Mesothelial cell of epicardium (in vitro differentiated cells): ENCODE measurements around the gene TCEA3. TPM values are rescaled to one million over a fixed set of nuclear protein-coding genes. Genes with fewer than 3 reads are reported as not detected.
"Not testable (repeated sequence)": the region's sequence is repeated elsewhere in the genome, so short reads cannot be mapped to it uniquely, and the experiment has no call there.

Experiments
- DNase-seq, 2 experiments: peaks; one replicate each; pipeline ENCODE4 v3.0.0; 2021; ENCODE audit warnings: low spot score in 2 of 2; ENCODE audit not compliant: unreplicated experiment in 2 of 2
- H3K27ac Mint-ChIP-seq: 2 replicates; pipeline ENCODE4 v1.8.0; 2021; ENCODE audit warnings: mixed read lengths
- H3K27me3 Mint-ChIP-seq: 2 replicates; pipeline ENCODE4 v1.8.0; 2021; ENCODE audit warnings: low read depth, mixed read lengths
- H3K36me3 Mint-ChIP-seq: 2 replicates; pipeline ENCODE4 v1.8.0; 2021; ENCODE audit warnings: mixed read lengths
- H3K4me1 Mint-ChIP-seq: 2 replicates; pipeline ENCODE4 v1.8.0; 2021; ENCODE audit warnings: mixed read lengths
- H3K4me3 Mint-ChIP-seq: 2 replicates; pipeline ENCODE4 v1.8.0; 2021; ENCODE audit warnings: mild to moderate bottlenecking, moderate library complexity, mixed read lengths
- H3K9me3 Mint-ChIP-seq: 2 replicates; pipeline ENCODE4 v1.8.0; 2021; ENCODE audit warnings: mixed read lengths
- total RNA-seq: library from RNA; stranded (reverse); gene quantifications from 3 replicates; pipeline ENCODE4 v1.2.1, GENCODE V29; 2021
- TF ChIP-seq, protein P1 (sequence below): fragments of 200-600 bp; sonication (generic); IDR thresholded peaks from one replicate; pipeline ENCODE4 v1.5.0; 2021; ENCODE audit warnings: antibody characterized with exemption; ENCODE audit not compliant: unreplicated experiment

Gene TCEA3
- total RNA-seq, 1 donor from 2014 or later: 10.0 TPM

DNA sequence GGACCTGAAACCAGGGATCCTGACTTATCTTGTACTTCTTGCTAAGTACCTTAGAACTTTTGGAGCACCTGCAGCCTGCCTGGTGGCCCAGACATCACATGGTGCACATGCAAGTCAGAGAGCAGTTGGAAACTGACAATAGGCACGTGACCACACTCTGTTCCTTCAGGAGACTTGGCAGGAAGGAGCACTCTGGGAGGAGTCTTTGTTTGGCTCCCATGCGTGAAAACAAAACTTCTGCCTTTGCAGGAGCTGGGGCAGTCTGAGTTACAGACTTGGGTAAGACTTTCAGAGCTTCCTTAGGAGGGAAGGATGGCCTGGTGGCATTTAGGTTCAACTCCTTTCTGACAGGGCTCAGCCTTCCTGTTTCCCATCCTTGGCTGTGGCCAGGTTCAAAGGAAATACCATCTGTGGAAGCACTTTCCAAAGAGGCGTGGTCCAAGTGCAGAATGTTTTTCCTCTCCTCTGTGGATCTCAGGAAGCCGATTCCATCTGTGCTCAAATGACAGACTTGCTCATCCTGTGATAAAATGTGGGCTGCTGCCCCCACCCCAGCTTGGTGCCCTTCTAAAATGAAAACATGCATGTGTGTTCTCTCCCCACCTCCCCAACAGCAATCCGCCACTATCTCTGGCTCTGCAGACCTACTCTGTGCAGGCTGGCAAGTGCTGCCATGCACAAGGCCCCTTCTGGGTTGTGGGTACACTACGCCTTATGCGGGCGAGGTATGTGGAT lies 40.8 kb downstream of the TCEA3 start:
- Mint-ChIP-seq H3K4me1 (peaks cover 24% of the 10 kb centered on the region), H3K4me3 (no peak overlapping the region), H3K27ac (no peak overlapping the region), H3K36me3 (peaks cover 3% of the 10 kb centered on the region), H3K9me3 (no peaks in the 10 kb centered on the region), H3K27me3 (no peaks in the 10 kb centered on the region)
- TF ChIP-seq, protein P1, sequence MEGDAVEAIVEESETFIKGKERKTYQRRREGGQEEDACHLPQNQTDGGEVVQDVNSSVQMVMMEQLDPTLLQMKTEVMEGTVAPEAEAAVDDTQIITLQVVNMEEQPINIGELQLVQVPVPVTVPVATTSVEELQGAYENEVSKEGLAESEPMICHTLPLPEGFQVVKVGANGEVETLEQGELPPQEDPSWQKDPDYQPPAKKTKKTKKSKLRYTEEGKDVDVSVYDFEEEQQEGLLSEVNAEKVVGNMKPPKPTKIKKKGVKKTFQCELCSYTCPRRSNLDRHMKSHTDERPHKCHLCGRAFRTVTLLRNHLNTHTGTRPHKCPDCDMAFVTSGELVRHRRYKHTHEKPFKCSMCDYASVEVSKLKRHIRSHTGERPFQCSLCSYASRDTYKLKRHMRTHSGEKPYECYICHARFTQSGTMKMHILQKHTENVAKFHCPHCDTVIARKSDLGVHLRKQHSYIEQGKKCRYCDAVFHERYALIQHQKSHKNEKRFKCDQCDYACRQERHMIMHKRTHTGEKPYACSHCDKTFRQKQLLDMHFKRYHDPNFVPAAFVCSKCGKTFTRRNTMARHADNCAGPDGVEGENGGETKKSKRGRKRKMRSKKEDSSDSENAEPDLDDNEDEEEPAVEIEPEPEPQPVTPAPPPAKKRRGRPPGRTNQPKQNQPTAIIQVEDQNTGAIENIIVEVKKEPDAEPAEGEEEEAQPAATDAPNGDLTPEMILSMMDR: no peak
- no peak for DNase-seq

DNA sequence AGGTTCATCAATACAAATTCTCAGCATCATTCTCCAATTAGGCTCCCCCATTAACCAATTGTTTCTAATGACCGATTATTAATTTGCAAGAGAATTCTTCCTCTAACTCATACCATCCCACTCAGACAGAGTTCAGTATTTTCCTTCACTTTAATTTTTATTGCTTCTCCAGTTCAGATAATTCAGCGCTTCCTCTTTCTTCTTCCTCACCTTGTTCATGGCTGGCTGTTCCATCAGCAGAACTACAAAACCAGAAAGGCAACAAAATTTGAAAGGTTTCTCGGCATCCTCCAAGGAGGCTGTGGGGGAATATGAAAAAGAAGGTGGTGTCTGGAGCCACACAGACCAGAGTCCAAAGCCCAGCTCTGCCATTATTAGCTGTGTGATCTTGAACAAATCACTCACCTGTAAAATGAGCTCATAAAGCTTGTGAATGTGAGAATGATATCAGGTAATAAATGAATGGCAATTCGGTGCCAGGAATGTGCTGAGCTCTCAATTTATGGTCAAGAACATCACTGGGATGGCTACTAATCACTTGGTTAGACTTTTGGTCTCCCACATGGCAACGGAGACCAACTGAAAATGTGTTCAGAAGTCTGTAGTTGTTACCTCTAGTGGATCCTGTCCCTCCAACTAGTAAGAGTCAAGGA lies 43.2 kb downstream of the TCEA3 start:
- H3K27me3 Mint-ChIP-seq: no peaks in the 10 kb centered on the region
- no peak overlapping the region for H3K27ac Mint-ChIP-seq
- H3K36me3 Mint-ChIP-seq: peaks cover 3% of the 10 kb centered on the region
- no peak overlapping the region for H3K4me3 Mint-ChIP-seq
- H3K9me3 Mint-ChIP-seq: no peaks in the 10 kb centered on the region
- TF ChIP-seq, protein P1: no peak
- peaks cover 32% of the 10 kb centered on the region for H3K4me1 Mint-ChIP-seq
- DNase-seq: no peak

DNA sequence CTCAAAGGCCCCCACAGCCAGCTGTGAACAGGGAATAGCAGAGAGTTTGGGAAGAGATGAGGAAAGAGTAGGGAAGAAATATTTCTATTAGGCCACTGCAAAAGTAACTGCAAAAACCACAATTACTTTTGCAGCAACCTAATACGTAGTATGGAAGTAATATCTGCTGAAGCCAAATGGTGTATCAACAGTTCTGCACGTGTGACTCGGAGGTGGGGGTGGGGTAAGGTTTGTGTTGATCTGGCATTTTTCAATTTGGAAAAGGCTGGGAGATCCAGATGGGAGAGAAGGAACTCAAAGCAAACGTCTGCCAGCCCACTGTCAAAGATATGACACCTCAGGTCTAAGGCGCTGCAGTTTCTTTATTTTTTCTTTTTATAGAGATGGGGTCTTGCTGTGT lies 43.8 kb downstream of the TCEA3 start:
- Mint-ChIP-seq H3K27ac (no peak overlapping the region), H3K27me3 (no peaks in the 10 kb centered on the region), H3K9me3 (no peaks in the 10 kb centered on the region)

DNA sequence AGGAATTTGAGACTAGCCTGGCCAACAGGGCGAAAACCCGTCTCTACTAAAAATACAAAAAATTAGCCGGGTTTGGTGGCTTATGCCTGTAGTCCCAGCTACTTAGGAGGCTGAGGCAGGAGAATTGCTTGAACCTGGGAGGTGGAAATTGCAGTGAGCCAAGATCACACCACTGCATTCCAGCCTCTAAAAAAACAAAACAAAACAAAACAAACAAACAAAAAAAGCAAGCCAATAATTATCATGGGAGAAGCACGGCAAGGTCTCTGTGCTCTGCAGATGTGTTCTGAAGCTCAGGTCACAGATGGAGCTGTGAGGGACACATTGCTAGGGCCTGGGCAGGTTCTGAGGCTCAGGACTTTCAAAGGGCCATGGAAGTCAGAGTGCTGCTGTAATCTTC lies 44.3 kb downstream of the TCEA3 start:
- not testable (repeated sequence) for H3K36me3 Mint-ChIP-seq, DNase-seq, H3K4me3 Mint-ChIP-seq, H3K27me3 Mint-ChIP-seq, H3K9me3 Mint-ChIP-seq, H3K27ac Mint-ChIP-seq
- H3K4me1 Mint-ChIP-seq: peaks cover 28% of the 10 kb centered on the region

More for the DNA sequence above, 43.8 kb downstream of the TCEA3 start:
- H3K36me3 Mint-ChIP-seq: peaks cover 3% of the 10 kb centered on the region
- TF ChIP-seq, protein P1: no peak
- H3K4me1 Mint-ChIP-seq: peaks cover 32% of the 10 kb centered on the region
- DNase-seq: no peak
- no peak overlapping the region for H3K4me3 Mint-ChIP-seq

DNA sequence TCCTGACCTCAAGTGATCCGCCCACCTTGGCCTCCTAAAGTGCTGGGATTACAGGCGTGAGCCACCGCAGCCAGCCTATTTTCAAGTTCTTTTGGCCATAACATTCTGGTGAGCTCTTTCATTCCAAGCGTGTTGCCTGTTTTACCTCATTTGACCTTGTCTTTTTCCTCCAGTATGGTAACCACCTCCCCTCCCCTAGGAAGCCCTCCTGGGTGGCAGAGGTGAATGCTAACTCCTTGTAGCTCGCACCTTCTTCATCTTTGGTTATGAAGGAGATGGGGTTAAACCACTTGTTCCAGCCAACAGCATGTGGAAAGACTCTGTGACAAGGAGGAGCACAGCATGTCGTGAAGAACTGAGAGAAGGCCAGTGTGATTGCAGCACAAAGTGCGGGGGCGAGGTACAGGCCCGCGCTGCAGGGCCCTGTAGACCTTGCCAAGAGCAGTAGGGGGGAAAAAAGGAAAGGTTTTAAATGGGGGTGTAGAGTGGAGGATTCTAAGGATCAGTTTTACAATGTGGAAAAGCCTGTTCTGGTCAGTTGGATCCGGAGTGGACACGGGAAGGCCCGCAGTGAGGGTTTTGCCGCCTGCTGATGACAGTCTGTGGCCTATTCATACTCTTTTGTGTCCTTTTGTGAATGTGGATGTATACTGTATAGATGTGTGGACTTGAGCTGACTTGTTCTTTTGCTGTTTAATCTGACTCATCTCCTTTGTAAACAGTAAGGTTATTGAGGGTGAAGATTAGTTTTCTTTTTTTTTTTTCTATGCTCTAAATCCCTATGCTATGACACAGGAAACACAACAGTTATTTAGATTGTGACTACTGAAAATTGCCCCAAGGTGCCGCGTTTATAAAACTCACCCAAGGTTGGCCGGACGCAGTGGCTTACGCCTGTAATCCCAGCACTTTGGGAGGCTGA lies 47.4 kb downstream of the TCEA3 start:
- H3K27me3 Mint-ChIP-seq: no peaks in the 10 kb centered on the region
- H3K36me3 Mint-ChIP-seq: peaks cover 6% of the 10 kb centered on the region
- H3K27ac Mint-ChIP-seq: peak overlapping the region; percentile 54
- peaks cover 26% of the 10 kb centered on the region for H3K4me1 Mint-ChIP-seq
- no peak overlapping the region for H3K4me3 Mint-ChIP-seq
- H3K9me3 Mint-ChIP-seq: no peaks in the 10 kb centered on the region
- no peak for DNase-seq
- TF ChIP-seq, protein P1: no peak

DNA sequence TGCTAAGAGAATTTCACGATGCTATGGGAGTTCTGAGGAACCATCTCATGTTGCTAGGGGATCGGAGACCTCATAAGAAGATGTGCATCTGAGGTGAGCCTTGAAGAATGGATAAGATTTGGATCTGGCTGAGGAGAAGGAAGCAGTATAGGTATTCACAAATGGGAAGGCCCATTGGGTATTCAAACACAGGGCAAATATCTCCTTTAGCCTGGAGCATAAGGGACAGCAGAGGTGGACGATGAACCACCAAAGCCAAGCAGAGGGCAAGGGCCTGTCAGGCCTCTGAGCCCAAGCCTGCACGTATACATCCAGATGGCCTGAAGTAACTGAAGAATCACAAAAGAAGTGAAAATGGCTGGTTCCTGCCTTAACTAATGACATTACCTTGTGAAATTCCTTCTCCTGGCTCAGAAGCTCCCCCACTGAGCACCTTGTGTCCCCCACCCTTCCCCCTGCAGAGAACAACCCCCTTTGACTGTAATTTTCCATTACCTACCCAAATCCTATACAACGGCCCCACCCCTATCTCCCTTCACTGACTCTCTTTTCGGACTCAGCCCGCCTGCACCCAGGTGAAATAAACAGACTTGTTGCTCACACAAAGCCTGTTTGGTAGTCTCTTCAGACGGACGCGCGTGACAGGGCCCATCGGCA lies 50.3 kb downstream of the TCEA3 start:
- not testable (repeated sequence) for H3K4me3 Mint-ChIP-seq, DNase-seq, H3K27me3 Mint-ChIP-seq, H3K36me3 Mint-ChIP-seq, H3K9me3 Mint-ChIP-seq, H3K27ac Mint-ChIP-seq
- peaks cover 41% of the 10 kb centered on the region for H3K4me1 Mint-ChIP-seq
